NCI-H510A treated with DMSO at 0.1 percent for 48 hours (cell line): Measurements from ENCODE around the gene TLDC2.

Experiments
- DNase-seq: peaks from one replicate; lab custom pipeline; 2025; lab: John Stamatoyannopoulos, UW

TLDC2 gene

DNA sequence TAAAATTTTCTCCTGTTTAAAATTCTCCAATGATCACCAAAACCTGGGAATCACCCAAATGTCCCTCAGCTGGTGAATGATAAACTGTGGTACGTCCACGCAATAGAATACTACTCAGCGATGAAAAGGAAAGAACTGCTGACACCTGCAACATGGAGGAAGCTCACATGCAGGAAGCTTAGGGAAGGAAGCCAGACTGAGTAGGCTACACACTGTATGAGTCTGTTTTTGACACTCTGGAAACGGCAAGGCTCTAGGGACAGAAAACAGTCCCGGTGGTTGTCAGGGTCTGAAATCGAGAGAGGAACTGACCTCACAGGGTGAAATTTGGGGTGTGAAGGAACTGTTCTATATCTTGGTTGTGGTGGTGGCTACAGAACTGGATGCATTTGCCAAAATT, 25.2 kb upstream of the TLDC2 start:
- no peak for DNase-seq

DNA sequence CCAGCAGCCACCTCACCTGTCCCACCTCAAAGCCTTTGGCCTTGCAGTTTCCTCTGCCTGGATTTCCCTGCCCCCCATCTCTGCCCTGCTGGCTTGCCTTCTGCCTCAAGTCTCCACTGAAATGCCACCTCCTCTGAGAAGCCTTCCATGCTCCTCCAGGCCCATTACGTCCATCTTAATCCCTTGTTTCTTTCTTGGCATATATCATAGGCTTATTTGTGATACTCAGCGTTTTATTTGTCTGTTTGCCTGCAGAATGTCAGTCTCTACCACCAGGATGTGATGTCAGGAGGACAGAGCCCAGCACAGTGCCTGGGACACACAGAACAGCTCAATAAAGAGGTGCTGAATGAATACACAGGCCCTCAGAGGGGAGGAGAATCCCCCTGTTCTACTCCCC, 24.4 kb upstream of the TLDC2 start:
- DNase-seq: no peak

DNA sequence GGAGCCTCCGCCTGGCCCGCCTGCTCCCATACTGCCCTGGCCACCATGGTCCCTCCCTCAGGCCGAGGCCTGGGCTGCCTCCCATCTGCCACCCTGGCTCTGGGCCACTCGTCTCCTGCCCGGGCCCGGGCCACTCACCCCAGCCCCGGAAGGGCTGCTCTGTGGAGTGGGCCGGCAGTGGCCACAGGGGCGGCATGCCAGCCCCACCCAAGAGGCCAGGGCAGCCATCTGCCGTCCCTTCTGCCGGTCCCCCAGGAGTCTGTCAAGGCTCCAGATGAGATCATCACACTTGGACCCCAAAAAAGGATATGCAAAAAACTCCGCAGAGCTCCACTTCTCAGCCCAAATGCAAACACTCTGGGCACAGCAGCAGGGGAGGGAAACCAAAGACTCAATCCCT, 23.8 kb upstream of the TLDC2 start:
- DNase-seq: no peak

DNA sequence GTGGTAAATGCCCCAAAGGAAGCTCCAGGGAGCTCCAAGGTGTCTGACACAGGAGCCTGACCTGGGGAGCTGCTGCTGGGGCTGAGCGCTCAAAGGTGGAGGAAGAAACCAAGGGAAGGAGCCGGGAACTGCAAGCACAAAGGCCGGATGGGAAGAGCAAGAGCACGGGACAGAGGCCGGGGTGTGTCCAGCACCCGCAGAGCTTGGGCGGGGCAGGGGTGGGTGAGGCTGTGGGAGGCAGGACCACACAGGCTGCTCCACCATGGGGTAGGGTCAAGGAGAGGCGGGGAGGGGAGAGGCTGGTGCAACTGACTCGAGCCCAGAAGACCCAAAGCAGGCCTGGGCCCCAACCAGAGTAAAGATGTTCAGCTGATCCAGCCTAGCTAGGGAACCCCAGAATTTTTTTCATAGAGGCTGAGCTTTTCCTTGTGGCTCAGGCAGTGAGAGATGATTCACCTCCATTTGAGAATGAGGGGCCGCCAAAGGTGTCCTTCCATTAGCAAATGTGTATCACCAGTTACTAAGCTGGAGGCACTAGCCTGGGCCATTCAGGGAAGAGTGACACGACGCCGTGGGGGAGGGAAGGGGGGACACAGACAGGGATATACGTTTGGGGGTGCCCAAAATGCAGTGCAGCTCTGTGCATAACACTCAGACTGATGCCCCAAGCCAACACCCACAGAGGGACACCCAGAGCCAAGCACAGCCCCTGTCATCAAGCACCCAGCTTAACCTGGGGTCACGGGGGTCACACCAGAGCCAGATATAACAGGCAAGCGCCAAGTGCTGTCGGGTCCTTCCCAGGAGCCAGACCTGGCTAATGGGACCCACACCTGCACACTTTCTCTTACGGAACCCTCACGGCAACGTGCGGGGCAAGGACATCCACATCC, 21.3 kb upstream of the TLDC2 start:
- no peak for DNase-seq

DNA sequence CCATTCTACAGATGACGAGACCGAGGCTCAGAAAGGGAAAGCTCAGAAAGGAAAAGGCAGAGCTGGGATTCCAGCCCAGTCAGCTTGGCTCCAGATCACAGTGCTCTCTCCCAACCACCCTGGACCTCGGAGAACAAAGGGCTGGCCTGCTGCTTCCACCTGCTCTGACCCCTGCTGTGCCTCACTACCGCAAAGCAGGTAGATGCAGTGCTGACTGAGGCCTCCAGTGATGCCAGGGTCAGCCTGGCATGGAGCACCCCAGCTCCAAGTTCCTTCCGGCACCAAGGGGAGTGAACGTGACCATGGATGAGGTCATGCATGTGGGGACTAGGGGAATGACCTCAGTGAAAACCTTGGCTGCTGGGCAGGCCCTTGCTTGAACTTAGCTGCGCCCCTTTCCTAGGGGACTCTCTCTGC, 20.7 kb upstream of the TLDC2 start:
- no peak for DNase-seq

DNA sequence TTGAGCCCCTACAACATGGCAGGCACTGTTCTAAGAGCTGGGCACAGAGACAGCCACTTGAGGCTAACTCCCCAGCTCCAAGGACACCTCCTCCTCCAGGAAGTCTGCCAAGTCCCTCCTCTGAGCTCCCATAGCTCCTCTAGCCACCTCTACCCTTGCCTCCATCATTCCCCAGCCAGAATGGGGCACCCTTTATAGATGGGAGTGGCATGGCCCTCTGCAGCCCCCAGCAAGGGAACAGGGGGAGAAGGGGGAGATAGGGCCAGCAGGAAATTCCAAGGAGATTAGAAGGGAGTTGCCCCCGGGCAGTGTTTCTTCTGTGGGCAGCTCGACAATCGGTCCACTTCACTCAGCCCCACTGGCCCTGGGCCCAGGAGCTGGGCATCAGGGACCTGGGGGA, 19.7 kb upstream of the TLDC2 start:
- DNase-seq: no peak

GRCh38 chr20:36856691-36857635, 19.0 kb upstream of the TLDC2 start:
- DNase-seq: no peak

DNA sequence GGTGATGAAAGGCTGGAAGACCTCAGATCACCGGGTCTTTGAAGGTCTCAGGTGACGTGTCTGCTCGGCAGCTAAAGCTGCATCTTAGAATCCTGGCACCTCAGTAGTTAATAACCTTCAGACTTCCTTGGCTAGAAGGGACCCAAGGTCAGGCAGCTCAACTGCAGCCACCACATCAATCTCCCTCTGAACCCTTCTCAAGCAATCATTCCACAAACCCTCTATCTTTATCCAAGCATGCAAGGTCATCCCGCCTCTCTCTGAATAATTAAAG, 16.7 kb upstream of the TLDC2 start:
- no peak for DNase-seq

- DNase-seq: no peak
These were observed 16.1 kb upstream of the TLDC2 start for GRCh38 chr20:36859700-36860330.

GRCh38 chr20:36860339-36860738, 15.6 kb upstream of the TLDC2 start:
- no peak for DNase-seq

GRCh38 chr20:36860811-36861624, 14.9 kb upstream of the TLDC2 start:
- DNase-seq: no peak

DNA sequence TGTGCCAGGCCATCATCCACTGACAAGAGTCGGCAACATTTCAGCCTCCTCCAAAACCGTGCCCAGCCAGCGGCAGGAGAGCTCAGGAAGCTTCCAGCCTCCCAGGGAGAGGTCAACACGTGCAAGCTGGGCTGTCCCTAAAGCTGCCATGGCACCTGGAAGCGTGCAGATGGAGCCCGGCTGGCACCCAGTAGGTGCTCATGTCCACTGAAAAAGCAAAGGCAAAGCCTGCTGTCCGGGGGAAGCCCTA, 14.4 kb upstream of the TLDC2 start:
- DNase-seq: no peak

- peak; percentile 85 for DNase-seq
These were observed 13.8 kb upstream of the TLDC2 start for GRCh38 chr20:36861875-36862801.

- no peak for DNase-seq
These were observed 12.9 kb upstream of the TLDC2 start for GRCh38 chr20:36862857-36863668.

DNA sequence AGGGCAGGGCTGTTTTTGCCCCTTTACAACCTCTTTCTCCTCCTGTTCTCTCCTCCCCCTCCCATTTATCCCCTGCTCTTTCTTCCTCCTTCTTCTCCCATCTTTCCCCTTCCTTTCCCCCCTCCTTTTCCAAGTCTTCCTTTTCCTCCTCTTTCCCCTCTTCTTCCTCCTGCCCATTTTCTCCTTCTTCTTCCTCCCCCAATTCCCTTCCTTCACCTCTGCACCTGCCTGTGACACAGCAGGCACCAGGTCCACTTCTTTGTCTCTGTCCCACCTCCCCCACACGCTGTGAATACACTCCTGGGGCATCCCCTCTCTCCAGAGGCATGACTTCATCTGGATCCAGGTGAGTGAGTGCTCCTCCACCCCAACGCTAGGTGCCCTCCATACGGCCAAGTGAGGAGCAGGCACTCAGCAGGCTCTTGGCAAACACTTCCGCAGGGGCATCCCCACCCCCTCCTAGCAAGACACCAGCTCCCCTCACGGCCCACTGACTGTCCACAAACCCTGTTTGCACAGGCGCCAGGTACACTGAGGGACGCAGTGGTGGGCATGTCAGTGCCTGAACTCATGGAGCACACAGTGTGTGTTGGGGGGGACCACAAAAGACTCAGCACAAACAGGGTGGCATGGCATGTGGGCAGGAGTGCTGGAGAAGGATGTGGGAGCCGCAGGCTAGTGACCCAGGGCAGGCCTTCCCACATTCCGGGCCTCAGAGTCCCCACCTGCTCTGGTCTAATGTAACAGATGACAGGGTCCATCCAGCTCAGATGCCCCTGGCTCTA, 10.7 kb upstream of the TLDC2 start:
- peak; percentile 44 for DNase-seq

DNA sequence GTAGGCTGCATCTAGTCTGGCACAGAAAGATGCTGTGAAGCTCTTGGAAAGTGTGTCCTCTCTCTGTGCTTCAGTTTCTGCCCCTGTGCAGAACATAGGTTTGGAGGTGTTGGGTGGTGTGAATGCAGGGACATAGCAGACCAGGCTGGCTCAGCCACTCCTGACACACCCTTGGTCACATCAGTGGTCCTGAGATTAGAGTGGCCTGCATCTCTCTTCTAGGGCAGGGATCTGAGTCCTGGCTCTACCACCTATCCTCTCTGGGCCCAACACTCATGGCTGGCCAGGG, 10.1 kb upstream of the TLDC2 start:
- no peak for DNase-seq

DNA sequence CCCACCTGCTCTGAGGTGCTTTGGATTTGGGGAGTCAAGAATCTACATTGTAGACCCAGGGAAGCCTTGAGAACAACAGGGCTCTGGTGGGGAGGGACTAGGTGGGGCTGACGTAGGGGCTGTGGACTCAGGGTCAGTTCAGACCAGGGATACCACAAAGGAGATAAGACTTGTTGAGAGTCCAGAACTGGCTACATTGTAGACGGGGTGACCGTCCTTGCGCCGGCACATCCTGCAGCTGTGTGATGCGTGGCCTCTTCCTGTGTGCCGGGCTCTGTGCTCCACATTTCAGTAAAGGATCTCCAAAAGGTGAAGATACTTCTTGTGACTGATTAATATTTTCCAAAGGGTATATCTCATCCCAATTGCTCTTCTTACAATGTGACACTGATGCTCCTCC, 9.8 kb upstream of the TLDC2 start:
- no peak for DNase-seq

GRCh38 chr20:36866681-36867495, 9.1 kb upstream of the TLDC2 start:
- no peak for DNase-seq
